Suprapubic skin (tissue), 4 donors: Measurements from ENCODE around the gene FKBP8. TPM values are rescaled to one million over a fixed set of nuclear protein-coding genes. Genes with fewer than 3 reads are reported as not detected.
A peak's percentile ranks its signal among the peaks of the same experiment; 100 is the strongest.

Experiments used
- DNase-seq, 2 donors: peaks; one replicate each; pipeline ENCODE4 v3.0.0-alpha.2; 2019; ENCODE audit warnings: low spot score in 2 of 2
- H3K27ac ChIP-seq: fragments of 200-600 bp; sonication (generic); one replicate; pipeline ENCODE4 v1.5.1; 2019
- H3K27me3 ChIP-seq: fragments of 200-600 bp; sonication (generic); one replicate; pipeline ENCODE4 v1.5.1; 2019
- H3K36me3 ChIP-seq: fragments of 200-600 bp; sonication (generic); one replicate; pipeline ENCODE4 v1.5.1; 2019
- H3K4me1 ChIP-seq: fragments of 200-600 bp; sonication (generic); one replicate; pipeline ENCODE4 v1.5.1; 2019
- H3K4me3 ChIP-seq: fragments of 200-600 bp; sonication (generic); one replicate; pipeline ENCODE4 v1.5.1; 2019; ENCODE audit warnings: mild to moderate bottlenecking
- H3K9me3 ChIP-seq: fragments of 200-600 bp; sonication (generic); one replicate; pipeline ENCODE4 v1.5.1; 2019
- EP300 ChIP-seq: sonication (generic); formaldehyde crosslinking; IDR thresholded peaks from one replicate; pipeline ENCODE4 v1.6.1; 2017; ENCODE audit warnings: antibody characterized with exemption
- POLR2A ChIP-seq, 2 donors: fragments of 450-650 bp; IDR thresholded peaks; one replicate each; pipeline ENCODE4 v1.6.1; 2017; ENCODE audit warnings: antibody characterized with exemption in 2 of 2, mild to moderate bottlenecking in 2 of 2, moderate library complexity in 2 of 2
- POLR2AphosphoS5 ChIP-seq, 3 donors: sonication (generic); formaldehyde crosslinking; IDR thresholded peaks; one replicate each; pipeline ENCODE4 v1.6.1; 2017; ENCODE audit warnings: antibody characterized with exemption in 3 of 3
- WGBS: methylation state at CpG from one replicate; pipeline ENCODE4 v1.1.5; 2018; 5-methylcytosine and 5-hydroxymethylcytosine counted together
- total RNA-seq, 4 donors: library from RNA; depleted of rRNA; stranded (reverse); fragments of >200 nt; gene quantifications; one replicate each; pipeline ENCODE4 v1.1.0, GENCODE V29; 2016
- TF ChIP-seq, protein P1 (sequence below), 2 donors: fragments of 200-600 bp in 1 of 2; fragments of 450-650 bp in 1 of 2; sonication (generic) in 1 of 2; IDR thresholded peaks; one replicate each; pipeline ENCODE4 v1.5.1; 2016 to 2019; ENCODE audit warnings: antibody characterized with exemption in 2 of 2, mild to moderate bottlenecking in 1 of 2, moderate library complexity in 1 of 2

Gene FKBP8
- total RNA-seq, 4 donors from 2014 or later: 194 to 217 (median 203) TPM

DNA sequence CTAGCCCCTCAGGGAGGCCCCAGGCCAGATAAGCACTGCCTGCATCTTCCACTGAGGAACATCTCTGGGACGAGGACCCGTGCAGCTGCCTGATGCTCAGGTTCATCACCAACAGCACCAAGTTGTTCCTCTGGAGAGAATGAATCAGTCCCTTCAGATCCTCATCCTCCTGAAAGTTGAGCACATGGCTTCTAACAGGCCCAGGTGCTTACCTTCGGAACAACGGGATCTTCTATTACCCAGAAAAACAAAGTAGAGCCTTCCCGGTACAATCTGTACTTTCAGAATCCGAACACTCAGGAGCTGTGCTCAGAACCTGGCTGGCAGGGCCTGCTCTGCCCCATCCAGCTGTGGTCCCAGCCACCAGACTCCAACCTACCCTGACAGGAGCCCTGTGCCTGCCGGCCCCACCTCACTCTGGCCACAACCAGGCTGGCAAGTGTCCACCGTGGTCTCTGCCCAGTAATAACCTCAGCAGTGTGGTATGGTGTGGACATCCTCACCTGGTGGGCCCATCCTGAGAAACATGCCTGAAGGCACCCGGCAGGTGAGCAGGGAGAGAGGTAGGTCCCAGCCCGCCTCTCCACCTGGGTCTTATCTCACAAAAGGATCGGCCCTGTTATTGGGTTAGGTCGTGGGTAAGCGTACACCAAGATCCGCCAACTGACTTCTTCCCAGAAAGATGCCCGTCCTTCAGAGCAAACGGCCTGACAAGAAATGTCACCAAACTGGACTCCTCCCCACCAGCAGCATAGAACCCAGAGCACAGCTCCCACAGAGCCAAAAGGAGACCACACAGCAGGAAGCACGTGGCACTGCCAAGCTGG is 55.6 kb downstream of the FKBP8 start:
- peaks cover 58% of the 10 kb centered on the region for H3K4me1 ChIP-seq
- no peak for DNase-seq
- whole genome bisulfite sequencing: 82% methylated on average over 7 of the region's 17 CpGs
- no peaks in the 10 kb centered on the region for H3K9me3 ChIP-seq
- H3K27me3 ChIP-seq: no peaks in the 10 kb centered on the region
- H3K36me3 ChIP-seq: no peaks in the 10 kb centered on the region
- no peak for TF ChIP-seq POLR2AphosphoS5 (IDR thresholded peaks at IDR 0.05)
- TF ChIP-seq POLR2A (IDR thresholded peaks at IDR 0.05): no peak
- TF ChIP-seq, protein P1, sequence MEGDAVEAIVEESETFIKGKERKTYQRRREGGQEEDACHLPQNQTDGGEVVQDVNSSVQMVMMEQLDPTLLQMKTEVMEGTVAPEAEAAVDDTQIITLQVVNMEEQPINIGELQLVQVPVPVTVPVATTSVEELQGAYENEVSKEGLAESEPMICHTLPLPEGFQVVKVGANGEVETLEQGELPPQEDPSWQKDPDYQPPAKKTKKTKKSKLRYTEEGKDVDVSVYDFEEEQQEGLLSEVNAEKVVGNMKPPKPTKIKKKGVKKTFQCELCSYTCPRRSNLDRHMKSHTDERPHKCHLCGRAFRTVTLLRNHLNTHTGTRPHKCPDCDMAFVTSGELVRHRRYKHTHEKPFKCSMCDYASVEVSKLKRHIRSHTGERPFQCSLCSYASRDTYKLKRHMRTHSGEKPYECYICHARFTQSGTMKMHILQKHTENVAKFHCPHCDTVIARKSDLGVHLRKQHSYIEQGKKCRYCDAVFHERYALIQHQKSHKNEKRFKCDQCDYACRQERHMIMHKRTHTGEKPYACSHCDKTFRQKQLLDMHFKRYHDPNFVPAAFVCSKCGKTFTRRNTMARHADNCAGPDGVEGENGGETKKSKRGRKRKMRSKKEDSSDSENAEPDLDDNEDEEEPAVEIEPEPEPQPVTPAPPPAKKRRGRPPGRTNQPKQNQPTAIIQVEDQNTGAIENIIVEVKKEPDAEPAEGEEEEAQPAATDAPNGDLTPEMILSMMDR (IDR thresholded peaks at IDR 0.05): peak in 1 of 2 donors; percentile 7
- no peak overlapping the region for H3K27ac ChIP-seq
- no peak overlapping the region for H3K4me3 ChIP-seq

DNA sequence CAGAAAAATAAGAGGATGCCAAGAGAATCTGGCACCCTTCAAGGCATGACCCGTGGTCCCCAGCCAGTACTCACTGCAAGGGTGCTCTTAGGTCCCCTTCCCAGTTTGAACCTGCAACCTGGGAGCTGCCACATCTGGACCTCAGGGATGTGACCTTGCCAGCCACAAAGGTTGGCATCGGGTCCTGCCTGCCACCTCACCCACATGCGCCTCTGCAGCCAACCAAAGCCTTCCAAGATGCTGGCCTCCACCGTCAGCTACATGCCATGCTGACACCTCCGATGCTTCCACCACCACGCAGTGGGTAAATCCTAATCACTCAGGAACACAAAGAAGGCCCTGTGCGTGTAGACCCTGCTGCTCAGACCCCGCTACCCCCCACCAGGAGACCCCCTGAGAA is 56.6 kb downstream of the FKBP8 start:
- no peaks in the 10 kb centered on the region for H3K9me3 ChIP-seq
- peaks cover 58% of the 10 kb centered on the region for H3K4me1 ChIP-seq
- peak overlapping the region; percentile 0 for H3K27ac ChIP-seq
- no peaks in the 10 kb centered on the region for H3K36me3 ChIP-seq
- no peak for TF ChIP-seq POLR2A (IDR thresholded peaks at IDR 0.05)
- TF ChIP-seq POLR2AphosphoS5 (IDR thresholded peaks at IDR 0.05): no peak
- TF ChIP-seq, protein P1 (IDR thresholded peaks at IDR 0.05): no peak
- TF ChIP-seq EP300: no peak
- no peak overlapping the region for H3K4me3 ChIP-seq
- no peak for DNase-seq
- WGBS: 84% methylated on average over 8 of the region's 8 CpGs
- H3K27me3 ChIP-seq: no peaks in the 10 kb centered on the region

GRCh38 chr19:18484992-18485391 is 58.4 kb downstream of the FKBP8 start:
- no peak overlapping the region for H3K4me3 ChIP-seq
- no peaks in the 10 kb centered on the region for H3K27me3 ChIP-seq
- peaks cover 73% of the 10 kb centered on the region for H3K4me1 ChIP-seq
- H3K27ac ChIP-seq: no peak overlapping the region
- H3K9me3 ChIP-seq: no peaks in the 10 kb centered on the region
- 94% methylated on average over 5 of the region's 5 CpGs for whole genome bisulfite sequencing
- no peaks in the 10 kb centered on the region for H3K36me3 ChIP-seq
- DNase-seq: no peak
- TF ChIP-seq, protein P1 (IDR thresholded peaks at IDR 0.05): no peak
- TF ChIP-seq EP300 (no peak), POLR2A (IDR thresholded peaks at IDR 0.05) (no peak), POLR2AphosphoS5 (IDR thresholded peaks at IDR 0.05) (no peak)

DNA sequence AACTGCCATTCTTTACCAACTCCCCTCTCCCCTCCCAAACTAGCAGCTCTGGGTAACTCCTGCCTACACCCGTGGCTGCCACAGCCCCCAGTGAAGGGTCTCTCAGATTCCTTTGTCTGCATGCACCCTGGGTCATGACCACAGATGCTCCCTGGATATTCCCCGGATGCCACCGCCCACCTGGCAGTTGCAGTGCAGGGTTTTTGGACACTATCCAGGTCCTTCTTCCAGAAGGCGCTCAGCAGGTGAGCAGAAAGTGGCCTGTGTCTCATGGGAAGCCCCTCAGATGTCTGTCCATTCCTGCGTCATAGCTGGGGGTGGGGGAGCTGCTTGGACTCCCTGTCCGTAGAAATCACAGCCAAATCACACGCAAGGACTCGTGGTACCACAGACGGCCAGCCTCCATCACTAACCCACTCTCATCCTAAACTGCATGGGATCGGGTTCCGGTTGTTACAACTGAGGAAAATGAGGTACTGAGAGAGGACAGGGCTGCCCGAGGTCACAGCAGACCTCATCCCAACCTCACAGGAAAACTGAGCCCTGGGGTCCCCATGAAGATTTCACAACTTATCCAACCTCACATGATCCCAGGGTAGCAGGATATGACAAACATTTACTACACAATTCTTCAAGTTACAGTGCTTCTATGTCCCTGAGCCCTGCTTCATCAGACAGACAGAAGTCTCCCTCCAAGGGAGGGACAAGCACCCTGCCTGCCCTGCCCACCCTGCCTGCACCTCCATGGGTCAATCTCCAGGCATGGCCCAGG is 60.1 kb downstream of the FKBP8 start:
- H3K9me3 ChIP-seq: no peaks in the 10 kb centered on the region
- WGBS: 54% methylated on average over 12 of the region's 12 CpGs
- H3K36me3 ChIP-seq: no peaks in the 10 kb centered on the region
- no peaks in the 10 kb centered on the region for H3K27me3 ChIP-seq
- H3K27ac ChIP-seq: no peak overlapping the region
- peaks cover 78% of the 10 kb centered on the region for H3K4me1 ChIP-seq
- no peak overlapping the region for H3K4me3 ChIP-seq
- no peak for TF ChIP-seq EP300
- TF ChIP-seq POLR2A (IDR thresholded peaks at IDR 0.05): no peak
- no peak for DNase-seq

Other genes starting within 250 kb of the FKBP8 start
- gene LSM4, start 220.5 kb downstream of the FKBP8 start, total RNA-seq: 100 to 1,000 TPM in 2 of 4 donors, 10 to 100 TPM in 2; 53.1 to 115 (median 103) TPM
- gene PGPEP1, start 203.0 kb downstream of the FKBP8 start, total RNA-seq: 1 to 10 TPM; 4.6 to 8.0 (median 7.6) TPM
- gene GDF15, start 157.4 kb downstream of the FKBP8 start, total RNA-seq: under 1 TPM in 3 of 4 donors, not detected in 1; 0.57 to 0.89 (median 0.86) TPM
- gene LRRC25, start 146.0 kb downstream of the FKBP8 start, total RNA-seq: under 1 TPM in 3 of 4 donors, not detected in 1; 0.59 to 0.79 (median 0.73) TPM
- 10 to 100 TPM; 18.1 to 30.5 (median 27.4) TPM for gene SSBP4, start 124.2 kb downstream of the FKBP8 start, total RNA-seq
- gene ISYNA1, start 105.4 kb downstream of the FKBP8 start, total RNA-seq: 10 to 100 TPM in 3 of 4 donors, 1 to 10 TPM in 1; 7.9 to 27.6 (median 21.0) TPM
- gene ELL, start 21.5 kb downstream of the FKBP8 start, total RNA-seq: 10 to 100 TPM; 27.0 to 59.5 (median 36.9) TPM
- gene KXD1, start 14.3 kb upstream of the FKBP8 start, total RNA-seq: 100 to 1,000 TPM in 1 of 4 donors, 10 to 100 TPM in 3; 72.4 to 107 (median 89.4) TPM
- gene UBA52, start 28.3 kb upstream of the FKBP8 start, total RNA-seq: 1,000 to 10,000 TPM in 1 of 4 donors, 100 to 1,000 TPM in 3; 405 to 1,087 (median 865) TPM
- gene REX1BD, start 45.2 kb upstream of the FKBP8 start, total RNA-seq: 10 to 100 TPM; 77.0 to 86.7 (median 82.6) TPM
- 10 to 100 TPM; 21.2 to 65.5 (median 47.9) TPM for gene CRLF1, start 63.2 kb upstream of the FKBP8 start, total RNA-seq
- 1 to 10 TPM in 2 of 4 donors, under 1 TPM in 2; 0.49 to 1.4 (median 0.97) TPM for gene TMEM59L, start 69.3 kb upstream of the FKBP8 start, total RNA-seq
- gene KLHL26, start 93.5 kb upstream of the FKBP8 start, total RNA-seq: 10 to 100 TPM in 2 of 4 donors, 1 to 10 TPM in 2; 6.9 to 26.5 (median 11.5) TPM
- 1 to 10 TPM; 4.1 to 6.3 (median 4.7) TPM for gene CRTC1, start 140.1 kb upstream of the FKBP8 start, total RNA-seq
- 1 to 10 TPM; 5.1 to 9.1 (median 6.9) TPM for gene COMP, start 247.7 kb upstream of the FKBP8 start, total RNA-seq